ENCODE measurements around the gene UBE2G1. TPM values are rescaled to one million over a fixed set of nuclear protein-coding genes. Genes with fewer than 3 reads are reported as not detected.

UBE2G1 gene, protein sequence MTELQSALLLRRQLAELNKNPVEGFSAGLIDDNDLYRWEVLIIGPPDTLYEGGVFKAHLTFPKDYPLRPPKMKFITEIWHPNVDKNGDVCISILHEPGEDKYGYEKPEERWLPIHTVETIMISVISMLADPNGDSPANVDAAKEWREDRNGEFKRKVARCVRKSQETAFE
- total RNA-seq, result 19.4 and 21.7 TPM in 2 replicates

GRCh38 chr17:4366327-4367063 lies at the start of gene UBE2G1:
Gene UBE2G1, minus strand, starts transcription at chr17:4366675. Its CDS starts 359 bp downstream, at chr17:4366316.

DNA sequence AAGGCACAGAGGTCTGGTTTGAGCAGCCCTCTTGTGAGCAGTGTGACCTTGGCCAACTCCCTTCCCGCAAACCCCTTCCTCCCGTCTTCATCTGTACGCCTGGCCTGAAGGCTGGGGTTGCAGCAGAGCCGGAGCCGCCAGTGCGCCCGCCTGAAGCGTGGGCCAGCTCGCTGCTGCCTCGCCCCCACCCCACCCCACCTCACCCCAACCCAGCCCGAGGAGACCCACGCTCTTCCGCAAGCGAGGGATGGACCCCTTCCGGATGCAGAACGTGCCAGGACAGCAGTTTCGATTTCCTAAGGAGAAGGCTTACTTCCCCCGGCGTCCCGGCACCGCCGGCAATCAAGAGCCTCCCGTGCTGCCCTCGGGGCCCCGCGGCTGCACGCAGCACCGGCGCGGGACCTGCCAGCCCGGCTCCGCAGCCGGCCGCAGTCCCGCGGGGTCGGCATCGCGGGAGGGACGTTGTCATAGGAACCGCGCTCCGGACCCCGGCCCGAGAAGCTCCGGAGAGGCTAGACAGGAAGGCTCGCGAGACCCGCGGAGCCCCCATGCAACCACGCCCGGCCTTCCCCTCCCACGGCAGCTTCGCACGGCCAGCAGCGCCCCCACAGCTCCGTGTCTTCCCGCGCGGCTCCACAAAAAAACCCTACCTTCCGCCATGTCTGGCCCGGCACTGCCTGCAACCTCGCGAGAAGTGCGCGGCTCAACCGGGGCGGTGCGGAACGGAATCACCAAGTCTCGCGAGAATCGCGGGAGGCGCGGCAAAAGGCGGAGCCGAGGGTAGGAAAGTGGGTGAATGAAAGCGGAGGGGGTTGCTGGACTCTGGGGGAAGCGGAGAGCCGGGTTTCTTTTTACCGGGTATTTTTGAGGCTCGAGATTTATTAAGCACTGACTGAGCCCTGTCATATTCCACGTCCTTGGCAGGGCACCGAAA lies 102.9 kb downstream of the UBE2G1 start, which contains the start of gene ANKFY1:
Gene ANKFY1 (minus strand): TSS at position 698 of the 934 bp plus-strand sequence. CDS start 38 bp downstream, at position 660.

Other genes with a start within 250 kb of the UBE2G1 start
- 26.3 and 29.1 TPM in 2 replicates for gene ZZEF1, start 223.6 kb downstream of the UBE2G1 start, total RNA-seq
- gene CYB5D2, start 223.5 kb downstream of the UBE2G1 start, total RNA-seq, result 38.7 and 39.2 TPM in 2 replicates
- 38.8 and 48.1 TPM in 2 replicates for gene ANKFY1, start 102.7 kb downstream of the UBE2G1 start, total RNA-seq
- gene SPNS3, start 67.3 kb upstream of the UBE2G1 start, total RNA-seq, result 0.06 TPM in 1 of 2 replicates, not detected in the other
- 0.19 and 0.66 TPM in 2 replicates for gene SPNS2, start 132.2 kb upstream of the UBE2G1 start, total RNA-seq
- gene MYBBP1A, start 188.7 kb upstream of the UBE2G1 start, total RNA-seq, result 26.5 and 59.3 TPM in 2 replicates
- not detected in 2 replicates for gene GGT6, start 193.9 kb upstream of the UBE2G1 start, total RNA-seq
- gene SMTNL2, start 217.9 kb upstream of the UBE2G1 start, total RNA-seq, result not detected in 2 replicates

Measured in aortic smooth muscle cell (primary cell).